GM12878 (cell line): ENCODE data around the gene TAPBPL. TPM values are rescaled to one million over a fixed set of nuclear protein-coding genes. Genes with fewer than 3 reads are reported as not detected.

ENCODE experiments used
- ATAC-seq: fragments of 200-7000 bp; cut with Tn5 transposase; 3 replicates; pipeline ENCODE4 v1.9.1; 2020; ENCODE audit warnings: mild to moderate bottlenecking, moderate library complexity
- BruUV-seq: library from RNA; stranded (reverse); fragments of 400-500 nt; replicated peaks from 2 replicates; lab custom pipeline; 2021; lab: Mats Ljungman, UMichigan
- CTCF ChIA-PET: fragments of 300-600 bp; sonication (Branson Sonifier 250); formaldehyde crosslinking; extraction: SDS; loops from one replicate; lab custom pipeline; 2021; ENCODE audit warnings: inconsistent platforms; lab: Yijun Ruan, JAX
- POLR2A ChIA-PET: fragments of 350-600 bp; formaldehyde crosslinking; extraction: SDS; loops from one replicate; lab custom pipeline; 2021; ENCODE audit warnings: inconsistent platforms; lab: Charles Lee
- RAD21 ChIA-PET: fragments of 300-600 bp; sonication (Branson Sonifier 250); formaldehyde crosslinking; loops from one replicate; lab custom pipeline; 2023; ENCODE audit warnings: antibody characterized with exemption; ENCODE audit not compliant: unreplicated experiment; lab: Charles Lee
- SMC1A ChIA-PET: fragments of 300-600 bp; sonication (Branson Sonifier 250); formaldehyde crosslinking; loops from one replicate; lab custom pipeline; 2023; ENCODE audit not compliant: unreplicated experiment, uncharacterized antibody; lab: Charles Lee
- DNase-seq: peaks from one replicate; pipeline ENCODE4 v3.0.0-alpha.2; 2011; ENCODE audit warnings: low read depth, low spot score
- FAIRE-seq: peaks from 3 replicates; lab custom pipeline; 2011; peaks lifted over from hg19 to GRCh38; lab: Jason Lieb, UNC
- H2AFZ ChIP-seq: 2 replicates; pipeline ENCODE4 v1.6.0; 2011; ENCODE audit warnings: low read depth, low read length, control low read depth; ENCODE audit not compliant: control insufficient read depth
- H3K27ac ChIP-seq: 2 replicates; pipeline ENCODE4 v1.5.1; 2011; ENCODE audit warnings: control low read depth; ENCODE audit not compliant: control insufficient read depth, insufficient read depth
- H3K27me3 ChIP-seq, 2 experiments: replicated peaks in 1 of 2; 2 replicates each; pipeline versions ENCODE4 v1.6.0 to v1.6.1; 2011; ENCODE audit warnings: low read length in 1 of 2; ENCODE audit not compliant: control insufficient read depth in 2 of 2, insufficient read depth in 2 of 2
- H3K36me3 ChIP-seq, 2 experiments: 2 replicates each; pipeline ENCODE4 v1.5.1; 2011; ENCODE audit warnings: low read length in 1 of 2; ENCODE audit not compliant: control insufficient read depth in 2 of 2, insufficient read depth in 2 of 2
- H3K4me1 ChIP-seq: 2 replicates; pipeline ENCODE4 v1.6.1; 2011; ENCODE audit warnings: mild to moderate bottlenecking, low read length, moderate library complexity, mixed read lengths; ENCODE audit not compliant: control insufficient read depth, insufficient read depth
- H3K4me2 ChIP-seq: 2 replicates; pipeline ENCODE4 v1.6.0; 2011; ENCODE audit warnings: control low read depth; ENCODE audit not compliant: control insufficient read depth, insufficient read depth
- H3K4me3 ChIP-seq: fragments of 200-600 bp; sonication (generic); 2 replicates; pipeline ENCODE4 v1.5.1; 2016
- H3K79me2 ChIP-seq: 2 replicates; pipeline ENCODE4 v1.6.0; 2011; ENCODE audit warnings: low read length; ENCODE audit not compliant: control insufficient read depth, insufficient read depth
- H3K9ac ChIP-seq: 2 replicates; pipeline ENCODE4 v1.8.0; 2011; ENCODE audit warnings: low read length, control low read depth, mixed read lengths; ENCODE audit not compliant: control insufficient read depth, insufficient read depth
- H3K9me3 ChIP-seq: replicated peaks from 3 replicates; pipeline ENCODE4 v1.5.1; 2011; ENCODE audit warnings: mild to moderate bottlenecking, low read length; ENCODE audit not compliant: control insufficient read depth, insufficient read depth
- H4K20me1 ChIP-seq: 2 replicates; pipeline ENCODE4 v1.6.0; 2011; ENCODE audit not compliant: control insufficient read depth, insufficient read depth
- ATF7 ChIP-seq: fragments of 450-650 bp; IDR thresholded peaks from 2 replicates; pipeline ENCODE4 v1.6.1; 2016; ENCODE audit warnings: low read depth, mild to moderate bottlenecking
- CEBPB ChIP-seq, 2 experiments: fragments of 150-350 bp in 1 of 2; IDR thresholded peaks; 2 replicates each; pipeline ENCODE4 v1.6.1; 2012 to 2014; ENCODE audit warnings: low read depth in 2 of 2, low read length in 2 of 2, borderline replicate concordance in 1 of 2, inconsistent platforms in 1 of 2
- CUX1 ChIP-seq: IDR thresholded peaks from 2 replicates; pipeline ENCODE4 v1.6.1; 2012; ENCODE audit warnings: improper control_type of control experiment, low read depth, low read length; ENCODE audit not compliant: insufficient replicate concordance
- E2F4 ChIP-seq: IDR thresholded peaks from 2 replicates; pipeline ENCODE4 v1.6.1; 2012; ENCODE audit warnings: low read depth, low read length, improper control_type of control experiment
- PAX8 ChIP-seq: fragments of 450-650 bp; IDR thresholded peaks from 2 replicates; pipeline ENCODE4 v1.6.1; 2017; ENCODE audit warnings: mild to moderate bottlenecking, moderate library complexity
- RAD21 ChIP-seq: IDR thresholded peaks from 2 replicates; pipeline ENCODE4 v1.6.1; 2011; ENCODE audit warnings: mild to moderate bottlenecking, low read depth, low read length, moderate library complexity; ENCODE audit not compliant: insufficient read depth
- SRF ChIP-seq, 2 experiments: IDR thresholded peaks; 2 replicates each; pipeline ENCODE4 v1.6.1; 2011; ENCODE audit warnings: low read depth in 2 of 2, low read length in 2 of 2, mild to moderate bottlenecking in 1 of 2, moderate library complexity in 1 of 2
- WGBS: methylation state at CpG from one replicate; pipeline ENCODE4 v1.1.6; 2016; ENCODE audit warnings: low lambda C conversion rate; ENCODE audit not compliant: insufficient replicate concordance, insufficient coverage; ENCODE audit errors: missing lambda C conversion rate; 5-methylcytosine and 5-hydroxymethylcytosine counted together
- in situ Hi-C: fragments of 300-500 bp; cut with MboI; formaldehyde crosslinking; loops from 9 replicates; pipeline ENCODE4 v1.14.3; 2018; ENCODE audit warnings: mixed read lengths
- intact Hi-C: fragments of 100-400 bp; cut with micrococcal nuclease; formaldehyde crosslinking; loops from one replicate; pipeline ENCODE4 v1.14.2; 2022; ENCODE audit not compliant: unreplicated experiment
- polyA plus RNA-seq, 11 experiments: library from polyadenylated mRNA; depleted of rRNA in 4 of 11; unstranded in 6 of 11; stranded (reverse) in 5 of 11; fragments of >200 nt; fragmentation: Nextera tagmentation in 4 of 11; fragmentation: Illumina TruSeq in 1 of 11; extraction: Ambion mirVana in 4 of 11; extraction: Trizol in 1 of 11; gene quantifications; 1 replicate in 1 of 11; 2 replicates in 10 of 11; pipeline versions ENCODE4 v1.2.1 to v1.2.3, GENCODE V29; 2011 to 2016; ENCODE audit warnings: inconsistent platforms in 2 of 11, missing spikeins in 2 of 11, low read depth in 1 of 11
- total RNA-seq, 4 experiments: library from RNA; depleted of rRNA in 3 of 4; stranded (reverse); fragments of >200 nt in 3 of 4; fragmentation: Illumina TruSeq in 1 of 4; extraction: Trizol in 1 of 4; gene quantifications; 2 replicates each; pipeline versions ENCODE4 v1.2.1 to v1.2.3, GENCODE V29; 2013 to 2021

Gene TAPBPL
- total and polyA plus RNA-seq, 10 of the 15 experiments (the other 5 are each of a cell fraction or from before 2014, with no cell fraction given), result 12.4 to 45.0 (median 29.9) TPM

GRCh38 chr12:6500466-6500865 is 48.6 kb downstream of the TAPBPL start:
- no peaks in the 10 kb centered on the region; the same call in 1 of the 2 replicates for H3K4me1 ChIP-seq
- DNase-seq, result no peak
- ChIA-PET POLR2A (interaction anchor here (1.4 to 1.5 kb wide), 2 partner anchors 30 to 32 kb away, joined by 3 to 4 read pairs; partner anchors contain the start of gene VAMP1), SMC1A (interaction anchor here (0.8 to 1.2 kb wide), 2 partner anchors 35 to 39 kb away, joined by 3 to 4 read pairs; no protein-coding TSS in a partner anchor), CTCF (interaction anchor here (0.9 to 3.3 kb wide), 4 partner anchors 20 to 76 kb away, joined by 3 to 9 read pairs (median 4); no protein-coding TSS in a partner anchor), RAD21 (interaction anchor here (1.3 kb wide), 1 partner anchor 12 kb away, joined by 6 read pairs; no protein-coding TSS in a partner anchor)
- no peak overlapping the region for H3K4me2 ChIP-seq
- intact Hi-C loops, result no loop called here
- peaks cover 33% of the 10 kb centered on the region for H3K79me2 ChIP-seq
- FAIRE-seq, result no peak
- no peak overlapping the region for H3K4me3 ChIP-seq
- WGBS, result 95% methylated on average over 2 of the region's 2 CpGs
- no peak for ATAC-seq
- no peak overlapping the region for H3K27ac ChIP-seq
- no peaks in the 10 kb centered on the region for H3K9me3 ChIP-seq
- H3K27me3 ChIP-seq, result no peaks in the 10 kb centered on the region
- H2AFZ ChIP-seq, result no peak overlapping the region
- TF ChIP-seq E2F4 (no peak), ATF7 (no peak), PAX8 (no peak), CUX1 (no peak), RAD21 (no peak), SRF (IDR thresholded peaks at IDR 0.05; ENCODE audit: low read depth in 2 of 2, low read length in 2 of 2) (no peak), CEBPB (IDR thresholded peaks at IDR 0.05; ENCODE audit: borderline replicate concordance in 1 of 2, low read depth in 2 of 2, low read length in 2 of 2) (no peak)
- in situ Hi-C loops, result no loop called here
- H3K36me3 ChIP-seq, result peaks cover 9 to 45% of the 10 kb centered on the region in 2 experiments
- H3K9ac ChIP-seq, result no peak overlapping the region
- no peaks in the 10 kb centered on the region for H4K20me1 ChIP-seq
- BruUV-seq, result TSS peak; percentile 17
